Upper lobe of right lung (tissue), 1 donor: Measurements from ENCODE around the gene NDFIP1. TPM values are rescaled to one million over a fixed set of nuclear protein-coding genes. Genes with fewer than 3 reads are reported as not detected.

Experiments
- ATAC-seq: fragments of 200-7000 bp; cut with Tn5 transposase; one replicate; pipeline ENCODE4 v1.9.1; 2020; ENCODE audit warnings: mild to moderate bottlenecking, moderate library complexity
- DNase-seq: peaks from one replicate; pipeline ENCODE4 v3.0.0-alpha.2; 2020
- H3K27ac ChIP-seq: fragments of 200-600 bp; one replicate; pipeline ENCODE4 v1.8.0; 2022
- H3K27me3 ChIP-seq: fragments of 200-600 bp; one replicate; pipeline ENCODE4 v1.8.0; 2022; ENCODE audit warnings: mild to moderate bottlenecking
- H3K36me3 ChIP-seq: fragments of 200-600 bp; one replicate; pipeline ENCODE4 v1.8.0; 2022
- H3K4me1 ChIP-seq: fragments of 200-600 bp; one replicate; pipeline ENCODE4 v1.8.0; 2022
- H3K4me3 ChIP-seq: fragments of 200-600 bp; one replicate; pipeline ENCODE4 v1.8.0; 2022; ENCODE audit warnings: mild to moderate bottlenecking
- H3K9me3 ChIP-seq: fragments of 200-600 bp; one replicate; pipeline ENCODE4 v1.8.0; 2022
- intact Hi-C: fragments of 100-400 bp; cut with DNase I; formaldehyde crosslinking; loops from one replicate; pipeline ENCODE4 v1.11.0; 2022
- total RNA-seq: library from RNA; stranded (reverse); fragmentation: NEBNext Ultra II Directional; extraction: Animal tissue kit (Norgen Biotek cat#: 25700); gene quantifications from one replicate; pipeline ENCODE4 v1.2.1, GENCODE V29; 2021
- TF ChIP-seq, protein P1 (sequence below): fragments of 200-600 bp; IDR thresholded peaks from one replicate; pipeline ENCODE4 v1.8.0; 2022; ENCODE audit warnings: antibody characterized with exemption
- donor health status: DM: no; HTN: yes; CAD: no; lungs with severe emphysema.

NDFIP1 gene
- total RNA-seq, 1 donor from 2014 or later = 68.1 TPM

DNA sequence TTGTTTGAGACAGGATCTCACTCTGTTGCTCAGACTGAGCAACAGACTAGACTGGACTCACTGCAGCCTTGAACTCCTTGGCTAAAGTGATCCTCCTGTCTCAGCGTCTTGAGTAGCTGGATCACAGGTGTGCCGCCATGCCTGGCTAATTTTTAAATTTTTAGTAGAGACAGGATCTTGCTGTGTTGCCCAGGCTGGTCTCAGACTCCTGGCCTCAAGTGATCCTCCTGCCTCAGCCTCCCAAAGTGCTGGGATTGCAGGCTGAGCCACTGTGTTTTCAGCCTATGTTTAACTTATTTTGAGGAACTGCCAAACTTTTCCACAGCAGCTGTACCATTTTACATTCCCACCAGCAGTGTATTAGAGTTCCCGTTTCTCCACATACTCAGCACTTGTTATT, 16.8 kb downstream of the NDFIP1 start:
- TF ChIP-seq, protein P1, sequence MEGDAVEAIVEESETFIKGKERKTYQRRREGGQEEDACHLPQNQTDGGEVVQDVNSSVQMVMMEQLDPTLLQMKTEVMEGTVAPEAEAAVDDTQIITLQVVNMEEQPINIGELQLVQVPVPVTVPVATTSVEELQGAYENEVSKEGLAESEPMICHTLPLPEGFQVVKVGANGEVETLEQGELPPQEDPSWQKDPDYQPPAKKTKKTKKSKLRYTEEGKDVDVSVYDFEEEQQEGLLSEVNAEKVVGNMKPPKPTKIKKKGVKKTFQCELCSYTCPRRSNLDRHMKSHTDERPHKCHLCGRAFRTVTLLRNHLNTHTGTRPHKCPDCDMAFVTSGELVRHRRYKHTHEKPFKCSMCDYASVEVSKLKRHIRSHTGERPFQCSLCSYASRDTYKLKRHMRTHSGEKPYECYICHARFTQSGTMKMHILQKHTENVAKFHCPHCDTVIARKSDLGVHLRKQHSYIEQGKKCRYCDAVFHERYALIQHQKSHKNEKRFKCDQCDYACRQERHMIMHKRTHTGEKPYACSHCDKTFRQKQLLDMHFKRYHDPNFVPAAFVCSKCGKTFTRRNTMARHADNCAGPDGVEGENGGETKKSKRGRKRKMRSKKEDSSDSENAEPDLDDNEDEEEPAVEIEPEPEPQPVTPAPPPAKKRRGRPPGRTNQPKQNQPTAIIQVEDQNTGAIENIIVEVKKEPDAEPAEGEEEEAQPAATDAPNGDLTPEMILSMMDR = no peak
- Histone ChIP-seq H3K36me3 (peaks cover 10% of the 10 kb centered on the region), H3K27ac (no peak overlapping the region), H3K27me3 (no peaks in the 10 kb centered on the region), H3K4me3 (no peak overlapping the region), H3K9me3 (no peaks in the 10 kb centered on the region), H3K4me1 (peaks cover 5% of the 10 kb centered on the region)
- intact Hi-C loops = no loop called here
- no peak for DNase-seq
- no peak for ATAC-seq

DNA sequence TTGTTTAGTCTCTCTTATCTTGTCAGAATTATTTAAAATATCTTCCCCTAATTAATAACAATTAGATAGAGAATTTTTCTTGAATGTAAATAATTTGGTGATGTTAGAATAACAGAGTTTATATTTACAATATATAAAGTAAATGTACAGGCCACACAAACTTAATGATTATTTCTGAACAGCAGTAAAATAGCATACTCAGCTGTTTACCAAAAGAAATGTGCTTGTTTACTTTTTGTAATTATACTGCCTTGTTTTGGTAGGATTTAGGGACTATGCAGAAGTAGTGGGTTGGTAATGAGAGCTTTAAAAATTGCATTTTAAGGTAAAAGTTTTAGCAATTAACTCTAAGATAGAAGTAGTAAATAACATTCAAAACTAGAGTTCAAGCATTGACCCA, 17.4 kb downstream of the NDFIP1 start:
- H3K4me1 ChIP-seq = peaks cover under 1% of the 10 kb centered on the region
- ATAC-seq (no peak), DNase-seq (no peak)
- TF ChIP-seq, protein P1 = no peak
- no peak overlapping the region for H3K4me3 ChIP-seq
- H3K9me3 ChIP-seq = no peaks in the 10 kb centered on the region
- no peak overlapping the region for H3K27ac ChIP-seq
- no peaks in the 10 kb centered on the region for H3K27me3 ChIP-seq
- H3K36me3 ChIP-seq = peaks cover 10% of the 10 kb centered on the region
- intact Hi-C loops = no loop called here

DNA sequence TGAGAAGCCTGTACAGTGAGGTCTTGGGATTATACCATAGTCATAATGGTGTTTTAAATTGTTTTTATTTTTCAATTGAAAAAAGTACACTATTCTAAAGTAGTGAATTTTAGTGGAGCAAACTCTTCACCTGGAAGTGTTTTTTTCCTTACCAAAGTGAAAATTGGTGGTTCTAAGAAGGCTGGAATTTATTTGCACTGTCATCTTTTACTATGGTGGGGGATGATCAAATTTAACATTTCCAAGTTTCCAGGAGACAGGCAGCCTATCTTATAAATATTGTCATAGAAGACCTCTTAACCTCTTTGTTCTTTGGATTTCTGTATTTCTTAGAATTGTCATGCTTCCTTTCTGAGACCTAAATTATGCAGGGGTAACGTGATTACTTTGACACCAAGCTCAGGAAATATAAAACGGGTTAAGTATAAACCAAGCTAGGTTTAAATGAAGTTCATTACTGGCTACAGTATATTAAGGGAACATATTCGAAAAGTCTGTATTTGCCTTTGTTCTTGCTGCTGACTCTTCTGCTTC, 20.2 kb downstream of the NDFIP1 start:
- Histone ChIP-seq H3K27me3 (no peaks in the 10 kb centered on the region), H3K36me3 (peaks cover 18% of the 10 kb centered on the region), H3K4me3 (no peak overlapping the region), H3K9me3 (no peaks in the 10 kb centered on the region), H3K27ac (no peak overlapping the region), H3K4me1 (peaks cover 4% of the 10 kb centered on the region)
- ATAC-seq (no peak), DNase-seq (no peak)
- intact Hi-C loops = no loop called here
- TF ChIP-seq, protein P1 = no peak

DNA sequence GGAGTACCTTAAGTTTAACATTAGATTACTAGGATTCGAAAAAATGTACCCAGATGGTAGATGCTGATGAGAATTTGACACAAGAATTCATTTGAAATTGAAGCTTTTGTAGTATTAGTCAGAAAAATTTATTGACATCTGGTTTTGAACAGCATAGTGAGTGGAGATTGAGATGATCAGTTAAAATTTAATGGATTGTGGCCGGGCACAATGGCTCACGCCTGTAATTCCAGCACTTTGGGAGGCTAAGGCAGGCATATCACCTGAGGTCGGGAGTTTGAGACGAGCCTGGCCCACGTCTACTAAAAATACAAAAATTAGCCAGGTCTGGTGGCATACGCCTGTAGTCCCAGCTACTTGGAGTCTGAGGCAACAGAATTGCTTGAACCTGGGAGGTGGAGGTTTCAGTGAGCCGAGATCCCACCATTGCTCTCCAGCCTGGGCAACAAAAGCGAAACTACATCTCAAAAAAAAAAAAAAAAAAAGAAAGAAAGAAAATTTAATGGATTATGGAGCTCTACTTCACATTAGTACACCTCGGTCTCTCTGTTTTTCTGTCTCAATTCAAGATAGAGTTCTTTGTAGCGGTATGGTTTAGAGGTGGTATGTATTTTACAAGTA, 21.0 kb downstream of the NDFIP1 start:
- TF ChIP-seq, protein P1 = no peak
- Histone ChIP-seq H3K4me3 (no peak overlapping the region), H3K27ac (no peak overlapping the region), H3K36me3 (peaks cover 19% of the 10 kb centered on the region), H3K27me3 (no peaks in the 10 kb centered on the region), H3K9me3 (no peaks in the 10 kb centered on the region), H3K4me1 (peaks cover 6% of the 10 kb centered on the region)
- intact Hi-C loops = no loop called here
- DNase-seq (no peak), ATAC-seq (no peak)

DNA sequence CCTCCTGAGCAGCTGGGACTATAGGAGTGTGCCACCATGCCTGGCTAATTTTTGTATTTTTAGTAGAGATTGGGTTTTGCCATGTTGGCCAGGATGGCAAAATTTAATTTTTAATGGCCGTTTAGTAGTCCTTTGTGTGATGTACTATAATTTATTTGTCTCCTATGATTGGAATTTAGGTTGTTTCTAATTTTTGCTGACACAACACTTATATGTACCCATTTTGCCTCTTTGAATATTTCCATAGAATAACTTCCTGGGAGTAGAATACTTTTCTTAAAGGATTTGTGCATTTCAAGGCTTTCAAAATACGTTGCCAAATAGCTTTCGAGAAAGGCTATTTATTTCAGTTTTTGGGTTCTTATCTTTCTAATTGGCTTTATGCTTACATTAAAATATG, 22.8 kb downstream of the NDFIP1 start:
- H3K27ac ChIP-seq = no peak overlapping the region
- peaks cover 6% of the 10 kb centered on the region for H3K4me1 ChIP-seq
- peaks cover 26% of the 10 kb centered on the region for H3K36me3 ChIP-seq
- no peaks in the 10 kb centered on the region for H3K9me3 ChIP-seq
- H3K27me3 ChIP-seq = no peaks in the 10 kb centered on the region
- intact Hi-C loops = no loop called here
- ATAC-seq (no peak), DNase-seq (no peak)
- TF ChIP-seq, protein P1 = no peak
- no peak overlapping the region for H3K4me3 ChIP-seq
